ELR (cell line): ENCODE data around the gene C4orf50.

Source experiments
- DNase-seq: peaks from one replicate; pipeline ENCODE4 v3.0.0-alpha.2; 2015; ENCODE audit warnings: low read depth

Gene C4orf50

GRCh38 chr4:5890063-5890727 lies 128.0 kb downstream of the C4orf50 start:
- DNase-seq: no peak

GRCh38 chr4:5889002-5889696 lies 129.1 kb downstream of the C4orf50 start:
- no peak for DNase-seq

- no peak for DNase-seq
Measured at GRCh38 chr4:5888222-5889001, 129.8 kb downstream of the C4orf50 start.

- no peak for DNase-seq
Measured at GRCh38 chr4:5887361-5888221, 130.6 kb downstream of the C4orf50 start.

- no peak for DNase-seq
Measured at GRCh38 chr4:5887011-5887360, 131.2 kb downstream of the C4orf50 start.

GRCh38 chr4:5885733-5886132 lies 132.5 kb downstream of the C4orf50 start:
- no peak for DNase-seq

GRCh38 chr4:5884796-5885195 lies 133.4 kb downstream of the C4orf50 start:
- DNase-seq: no peak

GRCh38 chr4:5883916-5884315 lies 134.3 kb downstream of the C4orf50 start:
- DNase-seq: no peak

- no peak for DNase-seq
Measured at GRCh38 chr4:5882947-5883346, 135.3 kb downstream of the C4orf50 start.

- no peak for DNase-seq
Measured at GRCh38 chr4:5881340-5881739, 136.9 kb downstream of the C4orf50 start.

GRCh38 chr4:5878359-5878758 lies 139.9 kb downstream of the C4orf50 start:
- DNase-seq: no peak

- DNase-seq: no peak
Measured at GRCh38 chr4:5877392-5877791, 140.8 kb downstream of the C4orf50 start.

GRCh38 chr4:5874811-5875449 lies 143.3 kb downstream of the C4orf50 start:
- no peak for DNase-seq

GRCh38 chr4:5870701-5871100 lies 147.5 kb downstream of the C4orf50 start:
- no peak for DNase-seq

GRCh38 chr4:5869966-5870619 lies 148.1 kb downstream of the C4orf50 start:
- no peak for DNase-seq

GRCh38 chr4:5867866-5868265 lies 150.4 kb downstream of the C4orf50 start:
- no peak for DNase-seq

- DNase-seq: no peak
Measured at GRCh38 chr4:5866841-5867813, 151.1 kb downstream of the C4orf50 start.

- no peak for DNase-seq
Measured at GRCh38 chr4:5865896-5866599, 152.2 kb downstream of the C4orf50 start.

- DNase-seq: peak; percentile 93
Measured at GRCh38 chr4:5863461-5864113, 154.6 kb downstream of the C4orf50 start.
